ENCODE measurements around the gene EPSTI1.
"Not testable (repeated sequence)": the region's sequence is repeated elsewhere in the genome, so short reads cannot be mapped to it uniquely, and the experiment has no call there.

Gene EPSTI1

GRCh38 chr13:43005460-43006236 lies 13.6 kb upstream of the EPSTI1 start:
- DNase-seq (ENCODE audit: low spot score), result no peak

- DNase-seq (ENCODE audit: low spot score), result no peak
These were observed 11.7 kb upstream of the EPSTI1 start for GRCh38 chr13:43003729-43004128.

GRCh38 chr13:43003010-43003409 lies 11.0 kb upstream of the EPSTI1 start:
- DNase-seq (ENCODE audit: low spot score), result no peak

GRCh38 chr13:43002021-43002420 lies 10.0 kb upstream of the EPSTI1 start:
- DNase-seq (ENCODE audit: low spot score), result no peak

GRCh38 chr13:43000676-43001075 lies 8.6 kb upstream of the EPSTI1 start:
- DNase-seq (ENCODE audit: low spot score), result no peak

- no peak for DNase-seq (ENCODE audit: low spot score)
These were observed 7.5 kb upstream of the EPSTI1 start for GRCh38 chr13:42999491-42999890.

- DNase-seq (ENCODE audit: low spot score), result no peak
These were observed 5.3 kb upstream of the EPSTI1 start for GRCh38 chr13:42997381-42997780.

- peak; percentile 42 for DNase-seq (ENCODE audit: low spot score)
These were observed 4.5 kb upstream of the EPSTI1 start for GRCh38 chr13:42996584-42996983.

GRCh38 chr13:42994878-42995277 lies 2.8 kb upstream of the EPSTI1 start:
- DNase-seq (ENCODE audit: low spot score), result no peak

GRCh38 chr13:42992764-42993122 lies 702 bp upstream of the EPSTI1 start:
- no peak for DNase-seq (ENCODE audit: low spot score)

- not testable (repeated sequence) for DNase-seq (ENCODE audit: low spot score)
These were observed 676 bp downstream of the EPSTI1 start for GRCh38 chr13:42991233-42991897.

GRCh38 chr13:42990291-42991232 lies 1.5 kb downstream of the EPSTI1 start:
- DNase-seq (ENCODE audit: low spot score), result no peak

- DNase-seq (ENCODE audit: low spot score), result no peak
These were observed 5.9 kb downstream of the EPSTI1 start for GRCh38 chr13:42986176-42986574.

- DNase-seq (ENCODE audit: low spot score), result no peak
These were observed 6.5 kb downstream of the EPSTI1 start for GRCh38 chr13:42985312-42986175.

- DNase-seq (ENCODE audit: low spot score), result no peak
These were observed 7.3 kb downstream of the EPSTI1 start for GRCh38 chr13:42984691-42985090.

GRCh38 chr13:42984026-42984425 lies 8.0 kb downstream of the EPSTI1 start:
- no peak for DNase-seq (ENCODE audit: low spot score)

- DNase-seq (ENCODE audit: low spot score), result no peak
These were observed 10.2 kb downstream of the EPSTI1 start for GRCh38 chr13:42981853-42982252.

- DNase-seq (ENCODE audit: low spot score), result no peak
These were observed 10.7 kb downstream of the EPSTI1 start for GRCh38 chr13:42981317-42981716.

- no peak for DNase-seq (ENCODE audit: low spot score)
These were observed 14.8 kb downstream of the EPSTI1 start for GRCh38 chr13:42977219-42977659.

- no peak for DNase-seq (ENCODE audit: low spot score)
These were observed 16.0 kb downstream of the EPSTI1 start for GRCh38 chr13:42976066-42976465.

GRCh38 chr13:42973581-42973980 lies 18.5 kb downstream of the EPSTI1 start:
- DNase-seq (ENCODE audit: low spot score), result no peak

Measured in AG08396 (cell line).